HEK293 (cell line): ENCODE results near the gene CR1.
A peak's percentile ranks its signal among the peaks of the same experiment; 100 is the strongest.

ENCODE experiments used
- CTCF ChIA-PET: fragments of 350-600 bp; formaldehyde crosslinking; extraction: SDS; loops from one replicate; lab custom pipeline; 2021; ENCODE audit warnings: antibody characterized with exemption; lab: Yijun Ruan, JAX
- POLR2A ChIA-PET: fragments of 300-600 bp; formaldehyde crosslinking; extraction: SDS; loops from one replicate; lab custom pipeline; 2020; ENCODE audit warnings: antibody characterized with exemption, inconsistent platforms; lab: Yijun Ruan, JAX
- H3K27ac ChIP-seq: fragments of 200-500 bp; sonication (Bioruptor generic); 2 replicates; pipeline ENCODE4 v1.5.1; 2014; ENCODE audit warnings: low read depth, low read length, control low read depth, inconsistent platforms; ENCODE audit errors: extremely low read depth
- H3K36me3 ChIP-seq, 2 experiments: fragments of 200-500 bp in 1 of 2; sonication (Bioruptor generic) in 1 of 2; 1 replicate in 1 of 2; 2 replicates in 1 of 2; pipeline ENCODE4 v1.5.1; 2014 to 2017; ENCODE audit warnings: inconsistent platforms in 2 of 2, low read length in 2 of 2; ENCODE audit not compliant: control insufficient read depth in 2 of 2, insufficient read depth in 1 of 2
- H3K4me1 ChIP-seq: fragments of 200-500 bp; sonication (Bioruptor generic); 2 replicates; pipeline ENCODE4 v1.5.1; 2014; ENCODE audit warnings: mild to moderate bottlenecking, low read length, inconsistent platforms; ENCODE audit not compliant: control insufficient read depth, insufficient read depth
- H3K4me3 ChIP-seq: 2 replicates; pipeline ENCODE4 v1.5.1; 2011; ENCODE audit warnings: low read depth, mild to moderate bottlenecking, control low read depth, low read length, moderate library complexity
- H3K9me3 ChIP-seq: fragments of 200-500 bp; sonication (Bioruptor generic); 2 replicates; pipeline ENCODE4 v1.5.1; 2014; ENCODE audit warnings: low read depth, low read length, inconsistent platforms; ENCODE audit not compliant: control insufficient read depth, insufficient read depth
- FEZF1 ChIP-seq: fragments of 450-650 bp; formaldehyde crosslinking; IDR thresholded peaks from 2 replicates; pipeline ENCODE4 v1.5.1; 2016; ENCODE audit warnings: missing biosample characterization, missing genetic modification characterization
- PRDM2 ChIP-seq: fragments of 450-650 bp; formaldehyde crosslinking; IDR thresholded peaks from 2 replicates; pipeline ENCODE4 v1.5.1; 2016; ENCODE audit warnings: missing biosample characterization, missing genetic modification characterization, borderline replicate concordance
- SCRT2 ChIP-seq: fragments of 450-650 bp; formaldehyde crosslinking; IDR thresholded peaks from 2 replicates; pipeline ENCODE4 v1.5.1; 2016; ENCODE audit warnings: missing biosample characterization, missing genetic modification characterization
- SP7 ChIP-seq: fragments of 450-650 bp; formaldehyde crosslinking; IDR thresholded peaks from 2 replicates; pipeline ENCODE4 v1.5.1; 2016; ENCODE audit warnings: missing biosample characterization, missing genetic modification characterization
- ZBTB21 ChIP-seq: fragments of 450-650 bp; formaldehyde crosslinking; IDR thresholded peaks from 2 replicates; pipeline ENCODE4 v1.5.1; 2017; ENCODE audit warnings: missing biosample characterization, missing genetic modification characterization
- ZBTB8A ChIP-seq: fragments of 450-650 bp; formaldehyde crosslinking; IDR thresholded peaks from 2 replicates; pipeline ENCODE4 v1.5.1; 2016; ENCODE audit warnings: missing biosample characterization, missing genetic modification characterization
- ZNF174 ChIP-seq: fragments of 450-650 bp; formaldehyde crosslinking; IDR thresholded peaks from 2 replicates; pipeline ENCODE4 v1.5.0; 2017; ENCODE audit warnings: missing biosample characterization, mild to moderate bottlenecking, missing genetic modification characterization
- ZNF221 ChIP-seq: fragments of 450-650 bp; formaldehyde crosslinking; IDR thresholded peaks from 2 replicates; pipeline ENCODE4 v1.5.1; 2017; ENCODE audit warnings: missing biosample characterization, missing genetic modification characterization, borderline replicate concordance
- ZNF324 ChIP-seq: fragments of 450-650 bp; formaldehyde crosslinking; IDR thresholded peaks from 2 replicates; pipeline ENCODE4 v1.5.1; 2016; ENCODE audit warnings: missing biosample characterization, missing genetic modification characterization
- ZNF416 ChIP-seq: fragments of 450-650 bp; formaldehyde crosslinking; IDR thresholded peaks from 2 replicates; pipeline ENCODE4 v1.5.1; 2016; ENCODE audit warnings: missing biosample characterization, missing genetic modification characterization
- ZNF514 ChIP-seq: fragments of 450-650 bp; formaldehyde crosslinking; IDR thresholded peaks from 2 replicates; pipeline ENCODE4 v1.5.1; 2016; ENCODE audit warnings: missing biosample characterization, missing genetic modification characterization
- ZNF548 ChIP-seq: fragments of 450-650 bp; formaldehyde crosslinking; IDR thresholded peaks from 2 replicates; pipeline ENCODE4 v1.5.1; 2016; ENCODE audit warnings: missing biosample characterization, missing genetic modification characterization
- ZNF76 ChIP-seq: fragments of 450-650 bp; formaldehyde crosslinking; IDR thresholded peaks from 2 replicates; pipeline ENCODE4; 2016; ENCODE audit warnings: low read depth, missing biosample characterization, missing genetic modification characterization, borderline replicate concordance
- ZNF843 ChIP-seq: fragments of 450-650 bp; formaldehyde crosslinking; IDR thresholded peaks from 2 replicates; pipeline ENCODE4 v1.5.1; 2016; ENCODE audit warnings: missing biosample characterization, missing genetic modification characterization
- ZSCAN4 ChIP-seq: fragments of 450-650 bp; formaldehyde crosslinking; IDR thresholded peaks from 2 replicates; pipeline ENCODE4 v1.5.1; 2017; ENCODE audit warnings: missing biosample characterization, missing genetic modification characterization
- TF ChIP-seq, protein P1 (sequence below): fragments of 450-650 bp; formaldehyde crosslinking; IDR thresholded peaks from 2 replicates; pipeline ENCODE4 v1.5.1; 2016; ENCODE audit warnings: missing biosample characterization, missing genetic modification characterization, low read depth
- TF ChIP-seq, protein P2 (sequence below): fragments of 450-650 bp; formaldehyde crosslinking; IDR thresholded peaks from 2 replicates; pipeline ENCODE4 v1.5.1; 2016; ENCODE audit warnings: missing biosample characterization, missing genetic modification characterization
- TF ChIP-seq, protein P3 (sequence below): fragments of 450-650 bp; formaldehyde crosslinking; IDR thresholded peaks from 2 replicates; pipeline ENCODE4 v1.5.1; 2016; ENCODE audit warnings: missing biosample characterization, missing genetic modification characterization

The CR1 gene

GRCh38 chr1:207648334-207649209, 152.6 kb downstream of the CR1 start:
- Histone ChIP-seq H3K9me3 (no peaks in the 10 kb centered on the region), H3K4me1 (no peaks in the 10 kb centered on the region), H3K36me3 (no peaks in the 10 kb centered on the region), H3K4me3 (no peak overlapping the region), H3K27ac (no peak overlapping the region)
- ChIA-PET CTCF (interaction anchor here (0.6 to 0.7 kb wide), 5 partner anchors 43 to 575 kb away, joined by 3 to 4 read pairs (median 3); no protein-coding TSS in a partner anchor), POLR2A (no interaction called here)
- TF ChIP-seq, protein P1, sequence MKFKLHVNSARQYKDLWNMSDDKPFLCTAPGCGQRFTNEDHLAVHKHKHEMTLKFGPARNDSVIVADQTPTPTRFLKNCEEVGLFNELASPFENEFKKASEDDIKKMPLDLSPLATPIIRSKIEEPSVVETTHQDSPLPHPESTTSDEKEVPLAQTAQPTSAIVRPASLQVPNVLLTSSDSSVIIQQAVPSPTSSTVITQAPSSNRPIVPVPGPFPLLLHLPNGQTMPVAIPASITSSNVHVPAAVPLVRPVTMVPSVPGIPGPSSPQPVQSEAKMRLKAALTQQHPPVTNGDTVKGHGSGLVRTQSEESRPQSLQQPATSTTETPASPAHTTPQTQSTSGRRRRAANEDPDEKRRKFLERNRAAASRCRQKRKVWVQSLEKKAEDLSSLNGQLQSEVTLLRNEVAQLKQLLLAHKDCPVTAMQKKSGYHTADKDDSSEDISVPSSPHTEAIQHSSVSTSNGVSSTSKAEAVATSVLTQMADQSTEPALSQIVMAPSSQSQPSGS (tag by site-specific recombination), result no peak
- peak; percentile 54; the same call in 1 of the 2 replicates for TF ChIP-seq FEZF1 (tag by site-specific recombination)
- TF ChIP-seq ZNF514, result no peak
- TF ChIP-seq, protein P2, sequence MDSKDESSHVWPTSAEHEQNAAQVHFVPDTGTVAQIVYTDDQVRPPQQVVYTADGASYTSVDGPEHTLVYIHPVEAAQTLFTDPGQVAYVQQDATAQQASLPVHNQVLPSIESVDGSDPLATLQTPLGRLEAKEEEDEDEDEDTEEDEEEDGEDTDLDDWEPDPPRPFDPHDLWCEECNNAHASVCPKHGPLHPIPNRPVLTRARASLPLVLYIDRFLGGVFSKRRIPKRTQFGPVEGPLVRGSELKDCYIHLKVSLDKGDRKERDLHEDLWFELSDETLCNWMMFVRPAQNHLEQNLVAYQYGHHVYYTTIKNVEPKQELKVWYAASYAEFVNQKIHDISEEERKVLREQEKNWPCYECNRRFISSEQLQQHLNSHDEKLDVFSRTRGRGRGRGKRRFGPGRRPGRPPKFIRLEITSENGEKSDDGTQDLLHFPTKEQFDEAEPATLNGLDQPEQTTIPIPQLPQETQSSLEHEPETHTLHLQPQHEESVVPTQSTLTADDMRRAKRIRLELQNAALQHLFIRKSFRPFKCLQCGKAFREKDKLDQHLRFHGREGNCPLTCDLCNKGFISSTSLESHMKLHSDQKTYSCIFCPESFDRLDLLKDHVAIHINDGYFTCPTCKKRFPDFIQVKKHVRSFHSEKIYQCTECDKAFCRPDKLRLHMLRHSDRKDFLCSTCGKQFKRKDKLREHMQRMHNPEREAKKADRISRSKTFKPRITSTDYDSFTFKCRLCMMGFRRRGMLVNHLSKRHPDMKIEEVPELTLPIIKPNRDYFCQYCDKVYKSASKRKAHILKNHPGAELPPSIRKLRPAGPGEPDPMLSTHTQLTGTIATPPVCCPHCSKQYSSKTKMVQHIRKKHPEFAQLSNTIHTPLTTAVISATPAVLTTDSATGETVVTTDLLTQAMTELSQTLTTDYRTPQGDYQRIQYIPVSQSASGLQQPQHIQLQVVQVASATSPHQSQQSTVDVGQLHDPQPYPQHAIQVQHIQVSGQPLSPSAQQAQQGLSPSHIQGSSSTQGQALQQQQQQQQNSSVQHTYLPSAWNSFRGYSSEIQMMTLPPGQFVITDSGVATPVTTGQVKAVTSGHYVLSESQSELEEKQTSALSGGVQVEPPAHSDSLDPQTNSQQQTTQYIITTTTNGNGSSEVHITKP (tag by site-specific recombination), result peak; percentile 69

DNA sequence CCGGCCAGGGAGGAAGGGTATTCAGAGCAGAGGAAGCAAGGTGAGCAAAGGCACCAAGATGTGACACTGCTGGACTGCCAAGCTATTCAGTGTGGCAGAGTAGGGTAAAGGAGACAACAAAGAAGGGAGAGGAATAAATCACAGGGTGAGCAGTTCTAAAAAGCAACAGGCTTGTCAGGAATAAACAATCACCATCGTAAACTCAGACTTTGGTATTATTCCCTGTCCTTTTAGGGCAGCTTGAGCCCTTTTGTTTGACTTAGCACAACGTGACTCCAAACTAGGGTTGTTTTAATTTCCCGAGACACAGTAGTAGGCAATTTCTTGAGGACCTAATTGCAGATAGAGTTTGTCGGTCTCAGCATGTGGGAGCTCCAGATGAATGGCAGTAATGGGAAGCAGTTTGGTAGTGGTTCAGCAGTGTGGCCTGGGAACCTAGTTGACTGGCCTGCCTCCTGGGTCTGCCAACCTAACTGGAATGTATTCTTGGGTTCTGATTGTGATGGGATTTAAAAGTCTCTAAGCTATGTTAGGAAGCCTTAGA, 153.3 kb downstream of the CR1 start:
- POLR2A ChIA-PET, result no interaction called here
- TF ChIP-seq FEZF1 (tag by site-specific recombination) (peak; percentile 84), PRDM2 (tag by site-specific recombination) (no peak), ZBTB8A (tag by site-specific recombination) (peak; percentile 37; the same call in 1 of the 2 replicates), SP7 (0 out of 2 replicates have a peak, but pooled peaks have one; percentile 34), ZNF416 (tag by site-specific recombination) (no peak), SCRT2 (tag by site-specific recombination) (peak; percentile 93), ZNF843 (0 out of 2 replicates have a peak, but pooled peaks have one; percentile 23), ZNF76 (tag by site-specific recombination) (no peak), ZNF221 (tag by site-specific recombination) (no peak), ZNF174 (no peak), ZBTB21 (tag by site-specific recombination) (no peak), ZSCAN4 (tag by site-specific recombination) (no peak), ZNF324 (tag by site-specific recombination) (no peak), ZNF548 (tag by site-specific recombination) (no peak)
- TF ChIP-seq, protein P3, sequence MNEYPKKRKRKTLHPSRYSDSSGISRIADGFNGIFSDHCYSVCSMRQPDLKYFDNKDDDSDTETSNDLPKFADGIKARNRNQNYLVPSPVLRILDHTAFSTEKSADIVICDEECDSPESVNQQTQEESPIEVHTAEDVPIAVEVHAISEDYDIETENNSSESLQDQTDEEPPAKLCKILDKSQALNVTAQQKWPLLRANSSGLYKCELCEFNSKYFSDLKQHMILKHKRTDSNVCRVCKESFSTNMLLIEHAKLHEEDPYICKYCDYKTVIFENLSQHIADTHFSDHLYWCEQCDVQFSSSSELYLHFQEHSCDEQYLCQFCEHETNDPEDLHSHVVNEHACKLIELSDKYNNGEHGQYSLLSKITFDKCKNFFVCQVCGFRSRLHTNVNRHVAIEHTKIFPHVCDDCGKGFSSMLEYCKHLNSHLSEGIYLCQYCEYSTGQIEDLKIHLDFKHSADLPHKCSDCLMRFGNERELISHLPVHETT (tag by site-specific recombination), result no peak

More for the DNA sequence above, 153.3 kb downstream of the CR1 start:
- CTCF ChIA-PET, result interaction anchor here (0.6 to 0.7 kb wide), 3 partner anchors 42 to 575 kb away, joined by 3 to 4 read pairs (median 3); no protein-coding TSS in a partner anchor
- Histone ChIP-seq H3K36me3 (no peaks in the 10 kb centered on the region), H3K4me1 (no peaks in the 10 kb centered on the region), H3K27ac (no peak overlapping the region), H3K9me3 (no peaks in the 10 kb centered on the region), H3K4me3 (no peak overlapping the region)
